ENCODE data around the gene RARRES1. TPM values are rescaled to one million over a fixed set of nuclear protein-coding genes. Genes with fewer than 3 reads are reported as not detected.

The RARRES1 gene
- total and polyA plus RNA-seq, 4 donors = 36.3 to 110 (median 51.6) TPM

DNA sequence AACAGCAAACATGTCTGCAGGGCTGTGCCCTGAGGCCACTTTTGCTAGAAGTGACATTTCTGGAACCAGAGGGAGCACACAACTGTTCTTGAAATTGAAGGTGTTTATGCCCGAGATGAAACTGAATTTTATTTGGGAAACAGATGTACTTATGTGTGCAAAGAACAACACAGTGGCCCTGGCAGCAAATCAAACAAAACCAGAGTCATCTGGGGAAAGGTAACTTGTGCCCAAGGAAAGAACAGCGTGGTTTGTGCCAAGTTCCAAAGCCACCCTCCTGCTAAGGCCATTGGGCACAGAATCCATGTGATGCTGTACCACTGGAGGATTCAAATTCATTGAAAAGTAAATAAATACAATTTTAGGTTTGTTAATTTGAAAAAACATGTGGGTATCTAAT, 31.2 kb upstream of the RARRES1 start:
- ATAC-seq (ENCODE audit: insufficient read depth, low FRiP score) (no peak), DNase-seq (no peak)
- H3K4me1 ChIP-seq (ENCODE audit: control insufficient read depth in 5 of 5, insufficient read depth in 5 of 5, low read length in 5 of 5) = peaks cover 3 to 42% (median 17%) of the 10 kb centered on the region in 5 donors
- H3K27ac ChIP-seq (ENCODE audit: low read depth in 1 of 2, low read length in 1 of 2) = no peak overlapping the region
- no peaks in the 10 kb centered on the region for H3K9me3 ChIP-seq (ENCODE audit: control insufficient read depth in 4 of 4, insufficient read depth in 3 of 4, low read length in 3 of 4)
- TF ChIP-seq, protein P1, sequence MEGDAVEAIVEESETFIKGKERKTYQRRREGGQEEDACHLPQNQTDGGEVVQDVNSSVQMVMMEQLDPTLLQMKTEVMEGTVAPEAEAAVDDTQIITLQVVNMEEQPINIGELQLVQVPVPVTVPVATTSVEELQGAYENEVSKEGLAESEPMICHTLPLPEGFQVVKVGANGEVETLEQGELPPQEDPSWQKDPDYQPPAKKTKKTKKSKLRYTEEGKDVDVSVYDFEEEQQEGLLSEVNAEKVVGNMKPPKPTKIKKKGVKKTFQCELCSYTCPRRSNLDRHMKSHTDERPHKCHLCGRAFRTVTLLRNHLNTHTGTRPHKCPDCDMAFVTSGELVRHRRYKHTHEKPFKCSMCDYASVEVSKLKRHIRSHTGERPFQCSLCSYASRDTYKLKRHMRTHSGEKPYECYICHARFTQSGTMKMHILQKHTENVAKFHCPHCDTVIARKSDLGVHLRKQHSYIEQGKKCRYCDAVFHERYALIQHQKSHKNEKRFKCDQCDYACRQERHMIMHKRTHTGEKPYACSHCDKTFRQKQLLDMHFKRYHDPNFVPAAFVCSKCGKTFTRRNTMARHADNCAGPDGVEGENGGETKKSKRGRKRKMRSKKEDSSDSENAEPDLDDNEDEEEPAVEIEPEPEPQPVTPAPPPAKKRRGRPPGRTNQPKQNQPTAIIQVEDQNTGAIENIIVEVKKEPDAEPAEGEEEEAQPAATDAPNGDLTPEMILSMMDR (IDR thresholded peaks at IDR 0.05; ENCODE audit: control extremely low read depth, extremely low read depth) = no peak
- H3K27me3 ChIP-seq (ENCODE audit: control insufficient read depth in 3 of 3, insufficient read depth in 3 of 3, low read length in 2 of 3) = no peaks in the 10 kb centered on the region
- WGBS, 2 donors = 78 to 81% methylated on average over 2 of the region's 2 CpGs
- no peak overlapping the region for H3K9ac ChIP-seq (ENCODE audit: insufficient read depth in 1 of 2, low read length in 2 of 2)
- H3K4me3 ChIP-seq = no peak overlapping the region
- H3K36me3 ChIP-seq (ENCODE audit: control insufficient read depth in 4 of 4, insufficient read depth in 4 of 4, low read length in 4 of 4) = peaks cover 0 to 6% (median 3%) of the 10 kb centered on the region in 4 donors

DNA sequence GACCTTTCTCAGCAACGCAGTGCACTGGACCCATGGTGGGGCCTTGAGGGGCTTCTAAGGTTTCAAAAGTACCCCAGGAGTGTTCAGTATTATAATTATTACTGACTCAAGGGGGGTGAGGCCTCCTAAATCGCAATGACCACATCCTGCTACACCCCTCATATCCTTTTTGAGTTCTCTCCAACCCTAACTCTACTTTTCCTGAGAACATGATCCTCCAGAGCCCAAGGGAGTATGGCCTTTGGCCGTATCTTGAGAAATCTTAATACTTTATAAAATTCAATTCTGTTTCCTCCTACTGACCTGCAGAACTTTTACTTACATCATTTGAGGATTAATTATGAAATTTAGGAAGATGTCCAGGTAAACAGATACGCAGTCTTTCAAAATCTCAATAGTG, 30.4 kb upstream of the RARRES1 start:
- H3K27ac ChIP-seq (ENCODE audit: low read depth in 1 of 2, low read length in 1 of 2) = no peak overlapping the region
- ATAC-seq (ENCODE audit: insufficient read depth, low FRiP score) (no peak), DNase-seq (no peak)
- H3K36me3 ChIP-seq (ENCODE audit: control insufficient read depth in 4 of 4, insufficient read depth in 4 of 4, low read length in 4 of 4) = peaks cover 0 to 6% (median 3%) of the 10 kb centered on the region in 4 donors
- no peak overlapping the region for H3K4me3 ChIP-seq
- H3K4me1 ChIP-seq (ENCODE audit: control insufficient read depth in 5 of 5, insufficient read depth in 5 of 5, low read length in 5 of 5) = peaks cover 0 to 34% (median 10%) of the 10 kb centered on the region in 5 donors
- WGBS, 2 donors = 76 to 81% methylated on average over 4 of the region's 4 CpGs
- H3K9me3 ChIP-seq (ENCODE audit: control insufficient read depth in 4 of 4, insufficient read depth in 3 of 4, low read length in 3 of 4) = no peaks in the 10 kb centered on the region
- TF ChIP-seq, protein P1 (IDR thresholded peaks at IDR 0.05; ENCODE audit: control extremely low read depth, extremely low read depth) = no peak
- no peak overlapping the region for H3K9ac ChIP-seq (ENCODE audit: insufficient read depth in 1 of 2, low read length in 2 of 2)
- no peaks in the 10 kb centered on the region for H3K27me3 ChIP-seq (ENCODE audit: control insufficient read depth in 3 of 3, insufficient read depth in 3 of 3, low read length in 2 of 3)

DNA sequence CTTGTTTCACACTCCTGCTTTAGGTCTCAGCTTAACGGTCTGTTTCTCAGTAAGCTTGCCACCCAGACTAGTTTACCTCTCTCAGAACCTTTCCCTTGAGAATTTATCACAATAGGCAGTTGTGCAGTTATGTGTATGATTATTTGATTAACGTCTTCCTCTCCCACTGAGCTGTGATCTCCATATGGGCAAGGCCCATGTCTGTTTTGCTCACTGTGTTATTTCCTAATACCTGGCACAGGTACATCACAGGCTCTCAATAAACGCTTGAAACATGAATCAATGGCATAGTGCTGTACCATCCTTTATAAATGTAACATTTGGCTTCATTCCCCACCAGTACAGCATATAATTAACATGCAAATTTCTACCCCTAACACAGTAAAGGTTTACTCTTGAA, 29.1 kb upstream of the RARRES1 start:
- H3K9ac ChIP-seq (ENCODE audit: insufficient read depth in 1 of 2, low read length in 2 of 2) = no peak overlapping the region
- ATAC-seq (ENCODE audit: insufficient read depth, low FRiP score) (no peak), DNase-seq (no peak)
- TF ChIP-seq, protein P1 (IDR thresholded peaks at IDR 0.05; ENCODE audit: control extremely low read depth, extremely low read depth) = no peak
- no peak overlapping the region for H3K27ac ChIP-seq (ENCODE audit: low read depth in 1 of 2, low read length in 1 of 2)
- no peak overlapping the region for H3K4me3 ChIP-seq
- WGBS, 2 donors = 79 to 90% methylated on average over 3 of the region's 3 CpGs
- H3K27me3 ChIP-seq (ENCODE audit: control insufficient read depth in 3 of 3, insufficient read depth in 3 of 3, low read length in 2 of 3) = no peaks in the 10 kb centered on the region
- H3K9me3 ChIP-seq (ENCODE audit: control insufficient read depth in 4 of 4, insufficient read depth in 3 of 4, low read length in 3 of 4) = no peaks in the 10 kb centered on the region
- H3K36me3 ChIP-seq (ENCODE audit: control insufficient read depth in 4 of 4, insufficient read depth in 4 of 4, low read length in 4 of 4) = peaks cover 0 to 6% (median 3%) of the 10 kb centered on the region in 4 donors
- peaks cover 0 to 26% (median 10%) of the 10 kb centered on the region in 5 donors for H3K4me1 ChIP-seq (ENCODE audit: control insufficient read depth in 5 of 5, insufficient read depth in 5 of 5, low read length in 5 of 5)

DNA sequence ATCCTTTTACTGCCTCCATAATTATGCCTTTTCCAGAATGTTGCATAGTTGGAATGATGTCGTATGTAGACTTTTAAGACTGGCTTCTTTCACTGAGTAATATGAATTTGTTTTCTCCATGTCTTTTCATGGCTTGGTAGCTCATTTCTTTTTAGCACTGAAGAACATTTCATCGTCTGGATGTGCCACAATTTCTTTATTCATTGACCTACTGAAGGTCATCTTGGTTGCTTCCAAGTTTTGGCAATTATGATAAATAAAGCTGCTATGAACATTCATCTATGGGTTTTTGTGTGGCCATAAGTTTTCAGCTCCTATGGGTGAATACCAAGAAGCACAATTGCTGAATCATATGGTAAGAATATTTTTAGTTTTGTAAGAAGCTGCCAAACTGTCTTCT, 23.2 kb upstream of the RARRES1 start:
- Histone ChIP-seq H3K4me1 (ENCODE audit: control insufficient read depth in 5 of 5, insufficient read depth in 5 of 5, low read length in 5 of 5) (peaks cover 0 to 15% (median 0%) of the 10 kb centered on the region in 5 donors), H3K36me3 (ENCODE audit: control insufficient read depth in 4 of 4, insufficient read depth in 4 of 4, low read length in 4 of 4) (peaks cover 0 to 8% (median 3%) of the 10 kb centered on the region in 4 donors), H3K4me3 (no peak overlapping the region), H3K27ac (ENCODE audit: low read depth in 1 of 2, low read length in 1 of 2) (no peak overlapping the region), H3K27me3 (ENCODE audit: control insufficient read depth in 3 of 3, insufficient read depth in 3 of 3, low read length in 2 of 3) (no peaks in the 10 kb centered on the region), H3K9ac (ENCODE audit: insufficient read depth in 1 of 2, low read length in 2 of 2) (no peak overlapping the region), H3K9me3 (ENCODE audit: control insufficient read depth in 4 of 4, insufficient read depth in 3 of 4, low read length in 3 of 4) (no peaks in the 10 kb centered on the region)
- no peak for ATAC-seq (ENCODE audit: insufficient read depth, low FRiP score)
- WGBS, 2 donors = 82 to 84% methylated on average over 2 of the region's 2 CpGs
- peak in 1 of 3 donors; percentile 49 for DNase-seq
- TF ChIP-seq, protein P1 (IDR thresholded peaks at IDR 0.05; ENCODE audit: control extremely low read depth, extremely low read depth) = no peak
